OCI-LY7 (cell line): ENCODE results near the gene ABCG8.

ENCODE experiments used
- CTCF ChIP-seq: fragments of 200-600 bp; sonication (generic); conservative IDR thresholded peaks from 2 replicates; pipeline ENCODE4 v1.5.1; 2014; ENCODE audit warnings: mild to moderate bottlenecking, antibody characterized with exemption, low read length, moderate library complexity, mixed read lengths
- EZH2phosphoT487 ChIP-seq: fragments of 200-600 bp; sonication (generic); IDR thresholded peaks from 2 replicates; pipeline ENCODE4 v1.6.1; 2018; ENCODE audit warnings: low read depth, borderline replicate concordance, mild to moderate bottlenecking, mixed run types, antibody characterized with exemption, low read length, moderate library complexity, mixed read lengths

- TF ChIP-seq CTCF = no peak
- TF ChIP-seq EZH2phosphoT487 = no peak
Measured at GRCh38 chr2:43899589-43899988, 60.8 kb downstream of the ABCG8 start.
